Activated T-cell treated with anti-CD3 and anti-CD28 coated beads for 48 hours (primary cell): Measurements from ENCODE around the gene COPZ1.

ENCODE experiments used
- DNase-seq: peaks from one replicate; pipeline ENCODE4 v3.0.0-alpha.2; 2020; ENCODE audit warnings: low read depth

Gene COPZ1

GRCh38 chr12:54377797-54378515, 53.0 kb downstream of the COPZ1 start:
- no peak for DNase-seq

DNA sequence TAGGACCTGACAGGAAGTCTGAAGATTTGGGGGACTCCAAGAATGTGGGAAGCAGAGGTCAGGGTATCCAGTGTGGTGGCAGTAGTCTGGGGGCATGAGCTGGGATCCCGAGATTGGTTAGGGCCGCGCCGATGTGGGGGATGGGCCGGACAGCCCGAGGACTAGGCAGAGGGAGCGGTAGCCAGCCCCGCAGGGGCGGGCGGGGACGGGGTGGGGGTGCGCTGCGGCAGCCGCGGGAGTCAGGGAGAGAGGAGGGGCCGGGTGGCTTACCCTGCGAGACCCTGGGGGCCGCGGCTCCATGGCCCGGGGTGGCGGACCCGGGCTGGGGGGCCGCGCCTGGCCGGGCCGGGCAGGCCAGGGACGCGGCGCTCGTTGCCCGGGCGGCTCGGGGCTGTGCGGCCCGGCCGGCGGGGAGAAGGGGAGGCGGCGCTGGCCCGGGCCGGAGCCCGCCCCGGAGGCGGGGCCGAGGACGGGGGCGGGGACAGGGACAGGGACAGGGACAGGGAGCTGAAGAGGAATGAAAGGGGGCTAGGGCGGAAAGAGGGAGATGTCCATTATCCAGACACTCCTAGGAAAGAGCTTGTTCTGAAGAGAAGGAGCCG, 54.0 kb downstream of the COPZ1 start:
- DNase-seq: no peak

GRCh38 chr12:54379398-54380201, 54.7 kb downstream of the COPZ1 start:
- DNase-seq: peak; percentile 88

DNA sequence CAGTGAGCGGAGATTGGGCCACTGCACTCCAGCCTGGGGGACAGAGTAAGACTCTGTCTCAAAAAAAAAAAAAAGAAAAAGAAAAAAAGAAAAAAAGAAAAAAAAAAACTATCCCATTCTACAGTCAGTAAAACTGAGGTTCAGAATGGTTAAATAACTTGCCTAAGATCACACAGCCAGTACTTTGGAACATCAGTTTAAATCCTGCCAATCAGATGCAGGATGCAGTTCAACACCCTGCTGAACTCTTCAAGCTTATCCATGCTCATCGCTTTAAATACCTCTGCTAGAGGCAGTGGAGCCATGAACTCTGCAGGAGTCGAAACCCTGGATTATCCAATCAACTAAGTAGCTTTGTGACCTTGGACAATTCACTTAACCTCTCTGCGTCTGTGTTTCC, 56.2 kb downstream of the COPZ1 start:
- DNase-seq: no peak

- DNase-seq: no peak
Measured at GRCh38 chr12:54383041-54383609, 58.2 kb downstream of the COPZ1 start.

DNA sequence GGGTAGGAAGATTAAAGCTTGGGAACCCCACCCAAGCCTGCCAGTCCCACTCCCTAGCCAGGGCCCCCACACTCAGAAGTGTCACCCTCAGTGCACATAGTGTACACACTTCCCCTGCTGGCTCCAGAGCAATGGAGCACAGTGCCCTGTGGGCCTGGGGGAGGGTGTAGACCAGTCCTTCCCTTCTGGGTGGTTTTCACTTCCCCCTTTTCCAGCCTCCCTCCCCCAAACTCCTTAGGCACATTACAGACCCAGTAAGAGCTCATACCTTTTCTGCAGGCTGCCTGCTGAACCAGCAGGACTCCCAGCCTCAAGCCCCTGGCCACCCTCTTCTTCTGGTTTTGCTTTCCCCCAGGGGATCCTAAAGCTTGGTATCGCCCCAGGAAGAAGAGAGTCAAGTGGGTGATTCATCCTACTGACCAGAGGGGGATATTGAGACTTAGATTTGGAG, 59.7 kb downstream of the COPZ1 start, which contains the start of gene ZNF385A:
TSS of gene ZNF385A (minus strand) at position 143 of the 451 bp plus-strand sequence. CDS start 219 bp downstream, outside the sequence.
- DNase-seq: no peak

GRCh38 chr12:54385251-54385914, 60.5 kb downstream of the COPZ1 start:
- no peak for DNase-seq

DNA sequence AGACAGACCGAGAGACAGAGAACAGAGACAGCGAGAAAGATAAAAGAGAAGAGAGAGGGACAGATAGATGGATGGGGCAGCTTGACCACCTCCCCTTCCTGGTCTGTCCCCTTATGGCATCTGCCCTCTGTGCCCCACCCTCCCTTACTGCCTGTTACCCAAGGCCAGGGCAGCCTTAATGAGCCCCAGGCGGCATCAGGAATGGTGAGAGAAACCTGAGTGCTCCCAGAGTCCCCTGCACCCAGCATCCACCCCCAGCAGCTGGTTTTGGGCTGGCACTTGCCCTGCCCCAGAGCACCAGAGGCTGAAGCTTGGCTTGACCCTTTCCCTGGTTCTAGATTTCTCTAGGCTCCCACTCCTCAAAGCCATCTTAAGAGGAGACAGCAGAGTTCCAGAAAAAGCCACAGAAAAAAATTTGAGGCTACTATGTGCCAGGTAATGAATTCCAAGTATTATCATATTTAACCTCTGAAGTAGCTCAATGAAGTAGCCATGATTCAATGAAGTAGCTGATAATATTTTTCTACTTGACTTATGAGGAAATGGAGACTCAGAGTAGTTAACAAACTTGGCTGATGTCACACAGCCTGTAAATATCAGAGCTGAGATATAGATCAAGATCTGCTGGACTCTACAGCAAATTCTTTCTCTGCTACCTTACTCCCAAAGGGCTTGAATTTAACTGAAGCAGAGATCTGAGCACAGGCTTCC, 61.6 kb downstream of the COPZ1 start:
- DNase-seq: no peak

DNA sequence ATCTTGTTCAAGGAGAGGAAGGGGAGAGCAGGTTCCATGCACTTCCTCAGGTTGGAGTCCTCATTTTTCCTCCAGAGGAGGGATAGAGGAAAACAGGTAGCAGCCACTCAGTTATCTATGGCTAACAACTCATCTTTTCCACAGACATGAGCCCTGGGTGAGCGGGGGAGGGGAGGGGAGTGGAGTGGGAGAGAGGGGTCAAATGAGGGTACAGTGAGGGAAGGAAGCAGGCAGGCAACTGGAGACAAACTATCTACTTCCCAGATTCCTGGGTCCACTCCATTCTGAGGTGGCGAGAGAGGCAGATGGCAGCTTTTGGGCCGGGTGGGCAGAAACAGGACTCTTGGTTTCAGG, 62.2 kb downstream of the COPZ1 start:
- no peak for DNase-seq

DNA sequence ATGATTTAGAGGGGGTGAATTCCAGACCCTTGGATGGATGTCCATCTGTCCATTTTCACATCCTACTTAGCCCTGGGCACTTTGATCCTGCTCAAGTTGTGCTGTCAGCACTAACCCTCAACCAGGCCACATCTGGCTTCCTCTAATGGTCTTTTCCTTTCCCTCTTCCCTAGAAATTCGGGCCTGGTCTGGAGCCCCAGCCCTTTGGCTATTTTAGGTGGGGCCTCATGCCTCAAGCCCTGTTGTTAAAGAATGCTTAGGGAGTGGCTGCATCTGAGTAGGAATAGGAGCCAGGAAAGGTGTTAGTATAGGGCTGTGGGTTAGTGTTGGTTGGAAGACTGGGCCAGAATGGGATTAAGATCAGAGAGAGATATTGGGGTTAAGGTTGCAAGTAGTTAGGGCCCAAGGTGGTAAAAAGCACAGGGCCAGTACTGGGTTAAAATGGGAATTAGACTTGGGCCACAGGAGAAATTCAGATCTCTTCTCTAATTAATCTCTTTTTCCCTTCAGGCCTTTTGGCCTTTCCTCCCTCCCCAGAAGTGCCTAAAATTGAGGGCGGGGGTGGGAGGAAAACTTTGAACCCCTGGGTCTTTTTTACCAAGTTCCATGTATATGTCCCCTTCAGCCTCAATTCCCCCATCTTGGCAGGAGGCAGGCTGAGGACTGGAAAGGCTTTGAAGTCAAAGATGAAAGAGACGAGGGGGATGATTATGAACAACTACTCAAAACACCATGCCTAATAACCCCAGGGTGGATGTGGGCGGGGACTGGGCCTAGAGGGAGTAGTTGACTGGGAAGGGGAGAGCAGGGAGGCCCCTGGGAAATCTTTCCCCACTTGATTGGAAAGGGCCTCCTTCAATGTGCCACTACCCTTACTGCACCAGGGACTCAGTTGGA, 63.6 kb downstream of the COPZ1 start:
- DNase-seq: no peak

DNA sequence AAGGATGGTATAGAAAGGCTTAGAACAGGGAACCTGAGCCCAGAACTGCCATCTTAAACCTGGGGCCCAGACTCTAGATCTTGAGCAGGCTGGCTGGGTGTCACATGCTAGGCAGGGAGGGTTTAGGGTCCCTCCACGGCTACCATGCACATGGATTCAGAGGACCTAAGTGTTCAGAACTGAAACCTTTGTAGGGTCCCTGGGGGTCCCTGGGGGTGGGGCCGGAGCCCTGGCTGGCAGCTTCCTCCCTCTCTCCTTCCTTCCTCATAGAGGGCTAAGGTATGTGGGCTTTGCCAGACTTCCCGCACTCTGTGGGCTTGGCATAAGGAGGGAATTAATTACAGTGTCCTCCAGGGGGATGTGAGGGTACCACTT, 64.2 kb downstream of the COPZ1 start:
- DNase-seq: no peak

- no peak for DNase-seq
Measured at GRCh38 chr12:54389607-54390175, 64.8 kb downstream of the COPZ1 start.

DNA sequence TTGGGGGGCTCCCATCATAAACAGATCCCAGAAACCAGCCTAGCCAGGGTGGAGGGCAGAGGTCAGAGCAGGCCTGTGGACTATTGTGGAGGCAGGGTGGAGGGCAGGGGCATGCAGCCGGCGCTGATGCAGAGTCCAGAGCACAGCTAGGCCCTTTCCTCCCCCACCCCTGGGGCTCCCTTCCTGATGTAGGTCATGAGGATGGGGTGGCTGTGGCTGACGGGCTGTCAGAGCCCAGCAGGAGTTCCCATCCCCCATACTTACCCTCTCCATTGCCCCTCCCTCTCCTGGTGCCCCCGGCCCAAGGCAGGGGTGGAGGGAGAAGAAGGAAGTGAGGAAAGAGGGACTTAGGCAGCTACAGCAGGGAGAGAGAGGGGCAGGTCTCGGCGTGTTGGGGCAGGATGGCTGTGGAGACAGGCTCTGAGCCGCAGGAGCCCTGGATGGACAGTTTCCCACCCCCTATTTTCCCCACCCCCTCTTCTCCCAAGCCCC, 65.3 kb downstream of the COPZ1 start:
- no peak for DNase-seq

DNA sequence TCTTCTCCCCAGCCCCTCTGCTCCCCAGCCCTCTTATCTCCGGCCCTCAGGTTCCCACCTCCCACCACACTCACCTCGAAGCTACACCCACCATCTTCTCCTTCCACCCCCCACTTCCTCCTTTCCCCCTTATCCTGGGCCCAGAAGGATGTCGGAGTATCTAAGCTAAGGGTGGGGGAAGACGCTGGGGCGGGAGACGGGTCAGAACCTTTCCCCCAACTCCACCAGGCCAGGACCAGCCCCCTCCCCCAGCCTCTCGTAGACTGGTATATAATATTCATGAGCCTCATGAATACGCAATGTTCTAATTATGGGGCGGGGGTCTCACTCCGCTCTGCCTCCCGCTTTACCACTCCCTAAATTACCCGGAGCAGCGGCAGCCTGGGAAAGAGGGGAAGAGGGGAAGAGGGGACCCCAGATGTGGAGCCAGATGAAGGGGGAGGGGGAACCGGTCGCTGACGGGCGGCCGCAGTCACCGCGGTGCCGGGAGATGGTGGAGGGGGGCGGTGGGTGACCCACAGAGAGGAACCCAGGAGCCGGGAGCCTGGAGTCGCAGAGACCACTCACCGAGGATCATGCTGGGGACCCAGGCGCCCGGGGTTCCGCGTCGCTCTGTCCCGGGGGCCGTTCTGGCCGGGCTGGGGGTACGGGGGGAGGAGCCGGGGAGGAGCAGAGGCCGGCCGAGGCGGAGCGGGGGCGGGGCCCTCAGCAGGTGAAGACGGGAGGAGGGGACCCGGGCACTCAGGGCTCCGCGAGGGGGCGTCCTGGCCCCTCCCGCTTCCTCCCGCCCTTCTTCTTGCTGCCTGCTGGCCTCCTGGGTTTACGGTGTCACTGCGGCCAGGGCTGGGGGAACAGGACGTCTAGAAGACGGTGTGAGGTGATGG, 66.0 kb downstream of the COPZ1 start:
- DNase-seq: peak; percentile 59

- no peak for DNase-seq
Measured at GRCh38 chr12:54392485-54393206, 67.7 kb downstream of the COPZ1 start.

DNA sequence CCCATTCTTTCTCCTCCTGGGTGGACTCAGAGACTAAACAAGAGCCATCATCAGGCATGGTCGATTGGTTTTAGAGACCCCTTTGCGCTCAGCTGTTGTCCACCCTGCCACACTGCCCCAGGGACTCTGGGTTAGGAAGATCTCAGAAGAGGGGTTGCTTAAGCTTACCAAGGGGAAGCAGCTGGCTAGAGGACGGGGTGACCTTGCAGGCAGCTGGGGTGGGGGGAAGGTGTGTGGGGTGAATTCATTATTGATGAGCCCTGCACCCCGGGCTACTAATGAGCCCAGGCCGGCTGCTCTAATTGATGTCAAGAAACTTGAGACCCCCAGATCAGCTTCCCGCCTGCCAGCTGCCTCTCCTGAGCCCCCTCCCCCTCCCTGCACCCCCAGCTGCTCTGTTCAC, 68.3 kb downstream of the COPZ1 start:
- no peak for DNase-seq

GRCh38 chr12:54393743-54394142, 68.8 kb downstream of the COPZ1 start:
- no peak for DNase-seq

DNA sequence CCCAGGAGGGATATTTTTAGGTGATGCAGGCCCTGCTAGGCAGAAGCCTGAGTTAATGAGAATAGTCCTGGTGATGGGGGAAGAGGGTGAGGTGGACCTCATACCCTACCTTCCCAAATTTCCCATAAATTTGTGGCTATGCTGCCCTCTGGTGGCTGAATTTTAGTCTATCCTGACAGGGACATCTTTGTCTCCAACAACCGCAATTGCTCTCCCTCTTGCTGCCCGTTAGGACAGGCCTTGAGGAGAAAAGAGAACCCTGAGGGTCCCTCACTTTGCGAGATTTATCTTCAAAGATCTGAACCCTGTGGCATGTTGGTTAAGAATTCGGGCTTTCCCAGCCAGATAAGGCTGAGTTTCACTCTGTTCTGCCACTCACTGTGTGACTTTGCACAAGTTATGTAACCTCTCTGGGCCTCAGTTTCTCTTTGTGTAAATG, 69.4 kb downstream of the COPZ1 start:
- no peak for DNase-seq
